Natural killer cell (primary cell): ENCODE measurements around the gene CAPS2. TPM values are rescaled to one million over a fixed set of nuclear protein-coding genes. Genes with fewer than 3 reads are reported as not detected.

ENCODE experiments used
- ATAC-seq, 3 donors: fragments of 150-1000 bp in 2 of 3; fragments of 200-7000 bp in 1 of 3; cut with Tn5 transposase; 1 replicate in 1 of 3; 2 replicates in 2 of 3; pipeline ENCODE4 v1.10.0; 2021; ENCODE audit warnings: mild to moderate bottlenecking in 2 of 3, moderate library complexity in 2 of 3
- DNase-seq, 2 donors: peaks; one replicate each; pipeline versions ENCODE4 v3.0.0 to v3.0.0-alpha.2; 2013 to 2021; ENCODE audit warnings: mixed read lengths in 1 of 2
- H3K27ac ChIP-seq: one replicate; pipeline ENCODE4 v1.5.1; 2013; ENCODE audit warnings: mild to moderate bottlenecking, low read length
- H3K27me3 ChIP-seq: one replicate; pipeline ENCODE4 v1.6.1; 2013; ENCODE audit warnings: low read length; ENCODE audit not compliant: control insufficient read depth, insufficient read depth
- H3K36me3 ChIP-seq: one replicate; pipeline ENCODE4 v1.6.1; 2013; ENCODE audit warnings: low read length; ENCODE audit not compliant: control insufficient read depth, insufficient read depth
- H3K4me1 ChIP-seq: one replicate; pipeline ENCODE4 v1.6.1; 2013; ENCODE audit warnings: low read length; ENCODE audit not compliant: control insufficient read depth, insufficient read depth
- H3K4me3 ChIP-seq: one replicate; pipeline ENCODE4 v1.5.1; 2013; ENCODE audit warnings: low read length
- H3K9me3 ChIP-seq: one replicate; pipeline ENCODE4 v1.6.1; 2013; ENCODE audit warnings: low read length; ENCODE audit not compliant: control insufficient read depth, insufficient read depth
- H3K27ac Mint-ChIP-seq, 2 donors: one replicate each; pipeline ENCODE4 v1.8.0; 2022; ENCODE audit warnings: mild to moderate bottlenecking in 2 of 2, mixed read lengths in 2 of 2, moderate library complexity in 1 of 2
- H3K27me3 Mint-ChIP-seq, 2 donors: one replicate each; pipeline ENCODE4 v1.8.0; 2022; ENCODE audit warnings: low read depth in 2 of 2, mixed read lengths in 2 of 2
- H3K36me3 Mint-ChIP-seq: one replicate; pipeline ENCODE4 v1.8.0; 2022; ENCODE audit warnings: mixed read lengths
- H3K4me1 Mint-ChIP-seq, 2 donors: one replicate each; pipeline ENCODE4 v1.8.0; 2022; ENCODE audit warnings: mixed read lengths in 2 of 2
- H3K4me3 Mint-ChIP-seq: one replicate; pipeline ENCODE4 v1.8.0; 2022; ENCODE audit warnings: mild to moderate bottlenecking, moderate library complexity, mixed read lengths
- H3K9me3 Mint-ChIP-seq, 2 donors: one replicate each; pipeline ENCODE4 v1.8.0; 2022; ENCODE audit warnings: mixed read lengths in 2 of 2
- WGBS: methylation state at CpG from one replicate; pipeline ENCODE4 v1.1.7; 2013; ENCODE audit warnings: missing lambda C conversion rate; ENCODE audit not compliant: insufficient coverage; 5-methylcytosine and 5-hydroxymethylcytosine counted together
- intact Hi-C: fragments of 100-400 bp; cut with micrococcal nuclease; formaldehyde crosslinking; loops from one replicate; pipeline ENCODE4 v1.14.2; 2022
- total RNA-seq, 4 donors: library from RNA; stranded (reverse); fragments of 120-200 nt in 1 of 4; gene quantifications; one replicate each; pipeline versions ENCODE4 v1.2.3 to v1.2.4, GENCODE V29; 2013 to 2022
- TF ChIP-seq, protein P1 (sequence below): fragments of 200-600 bp; IDR thresholded peaks from one replicate; pipeline ENCODE4 v1.8.0; 2022; ENCODE audit warnings: antibody characterized with exemption

Gene CAPS2
- total RNA-seq, 3 donors from 2014 or later (not counting 1 experiment from before 2014, with no cell fraction given) = 9.2 to 9.6 (median 9.5) TPM

DNA sequence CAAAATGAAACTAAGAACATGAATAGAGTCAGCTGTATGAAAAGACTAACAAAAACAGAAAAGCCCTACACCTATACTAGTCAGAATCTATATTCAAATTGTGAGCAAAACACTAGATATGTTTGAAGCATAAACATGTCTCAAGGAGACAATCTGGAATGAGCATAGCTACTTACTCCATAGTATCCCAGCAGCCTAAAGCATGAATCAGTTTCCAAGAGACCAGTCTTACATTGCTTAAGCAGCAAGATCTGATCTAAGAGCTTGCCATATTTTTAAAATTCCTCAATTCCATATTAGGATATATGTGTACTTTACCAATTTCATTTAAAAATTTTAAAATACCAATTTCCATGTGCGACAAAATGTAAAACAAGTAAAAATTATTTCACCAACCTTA, 7.7 kb downstream of the CAPS2 start:
- Mint-ChIP-seq H3K4me1 (no peaks in the 10 kb centered on the region), H3K27me3 (peaks cover 8 to 13% of the 10 kb centered on the region in 2 donors), H3K36me3 (no peaks in the 10 kb centered on the region), H3K4me3 (no peak overlapping the region), H3K9me3 (no peaks in the 10 kb centered on the region), H3K27ac (no peak overlapping the region)
- Histone ChIP-seq H3K36me3 (no peaks in the 10 kb centered on the region), H3K9me3 (no peaks in the 10 kb centered on the region), H3K4me3 (no peak overlapping the region), H3K27ac (no peak overlapping the region), H3K4me1 (no peaks in the 10 kb centered on the region), H3K27me3 (no peaks in the 10 kb centered on the region)
- WGBS = no CpG with 5 or more reads among the region's 1 CpG
- TF ChIP-seq, protein P1, sequence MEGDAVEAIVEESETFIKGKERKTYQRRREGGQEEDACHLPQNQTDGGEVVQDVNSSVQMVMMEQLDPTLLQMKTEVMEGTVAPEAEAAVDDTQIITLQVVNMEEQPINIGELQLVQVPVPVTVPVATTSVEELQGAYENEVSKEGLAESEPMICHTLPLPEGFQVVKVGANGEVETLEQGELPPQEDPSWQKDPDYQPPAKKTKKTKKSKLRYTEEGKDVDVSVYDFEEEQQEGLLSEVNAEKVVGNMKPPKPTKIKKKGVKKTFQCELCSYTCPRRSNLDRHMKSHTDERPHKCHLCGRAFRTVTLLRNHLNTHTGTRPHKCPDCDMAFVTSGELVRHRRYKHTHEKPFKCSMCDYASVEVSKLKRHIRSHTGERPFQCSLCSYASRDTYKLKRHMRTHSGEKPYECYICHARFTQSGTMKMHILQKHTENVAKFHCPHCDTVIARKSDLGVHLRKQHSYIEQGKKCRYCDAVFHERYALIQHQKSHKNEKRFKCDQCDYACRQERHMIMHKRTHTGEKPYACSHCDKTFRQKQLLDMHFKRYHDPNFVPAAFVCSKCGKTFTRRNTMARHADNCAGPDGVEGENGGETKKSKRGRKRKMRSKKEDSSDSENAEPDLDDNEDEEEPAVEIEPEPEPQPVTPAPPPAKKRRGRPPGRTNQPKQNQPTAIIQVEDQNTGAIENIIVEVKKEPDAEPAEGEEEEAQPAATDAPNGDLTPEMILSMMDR = no peak
- DNase-seq (no peak), ATAC-seq (no peak)
- intact Hi-C loops = no loop called here

DNA sequence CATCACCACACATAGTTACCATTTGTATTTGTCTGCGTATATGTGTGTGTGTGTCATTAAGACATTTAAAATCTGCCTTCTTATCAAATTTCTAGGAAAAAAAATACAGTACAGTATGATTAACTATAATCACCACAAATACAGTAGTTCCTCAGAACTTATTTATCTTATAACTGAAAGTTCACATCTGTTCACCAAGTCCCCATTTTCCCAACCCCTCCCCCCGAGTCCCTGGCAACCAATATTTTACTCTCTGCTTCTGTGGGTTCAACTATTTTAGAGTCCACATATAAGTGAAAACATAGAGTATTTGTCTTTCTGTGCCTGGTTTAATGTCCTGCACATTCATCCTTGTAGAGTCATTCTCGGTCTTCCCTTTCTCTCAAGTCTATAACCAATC, 12.3 kb downstream of the CAPS2 start:
- Mint-ChIP-seq H3K27me3 (peaks cover 6% of the 10 kb centered on the region in 2 donors), H3K36me3 (no peaks in the 10 kb centered on the region), H3K4me1 (no peaks in the 10 kb centered on the region), H3K9me3 (no peaks in the 10 kb centered on the region), H3K4me3 (no peak overlapping the region), H3K27ac (no peak overlapping the region)
- ATAC-seq = no peak
- Histone ChIP-seq H3K4me1 (no peaks in the 10 kb centered on the region), H3K27me3 (no peaks in the 10 kb centered on the region), H3K4me3 (no peak overlapping the region), H3K27ac (no peak overlapping the region), H3K36me3 (no peaks in the 10 kb centered on the region), H3K9me3 (no peaks in the 10 kb centered on the region)
- intact Hi-C loops = no loop called here
- no peak for DNase-seq
- TF ChIP-seq, protein P1 = no peak
- 89% methylated on average over 2 of the region's 3 CpGs for WGBS

DNA sequence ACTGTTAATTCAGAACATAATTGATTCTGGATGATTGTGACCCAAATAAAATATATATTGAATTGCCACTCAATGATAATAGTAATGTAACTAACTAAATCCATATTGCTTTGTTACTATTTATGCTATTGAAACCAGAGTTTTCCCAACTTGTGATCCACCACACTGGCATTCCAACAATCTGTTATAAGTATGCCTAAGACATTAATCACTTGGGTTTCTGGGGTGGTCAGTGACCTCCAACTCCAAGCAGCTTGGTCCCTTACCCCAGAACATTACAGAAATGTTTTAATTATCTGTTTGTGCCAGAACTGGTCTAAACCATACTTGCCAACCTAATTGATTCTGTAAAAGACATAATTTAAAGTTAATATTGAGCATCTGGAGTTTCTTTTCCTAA, 14.6 kb downstream of the CAPS2 start:
- TF ChIP-seq, protein P1 = no peak
- Histone ChIP-seq H3K27ac (no peak overlapping the region), H3K27me3 (no peaks in the 10 kb centered on the region), H3K9me3 (no peaks in the 10 kb centered on the region), H3K36me3 (no peaks in the 10 kb centered on the region), H3K4me1 (no peaks in the 10 kb centered on the region), H3K4me3 (no peak overlapping the region)
- ATAC-seq (no peak), DNase-seq (no peak)
- H3K27ac Mint-ChIP-seq = no peak overlapping the region
- intact Hi-C loops = no loop called here
- no peaks in the 10 kb centered on the region for H3K9me3 Mint-ChIP-seq
- H3K4me1 Mint-ChIP-seq = no peaks in the 10 kb centered on the region
- no peaks in the 10 kb centered on the region for H3K36me3 Mint-ChIP-seq
- no peak overlapping the region for H3K4me3 Mint-ChIP-seq
- peaks cover 6% of the 10 kb centered on the region in 2 donors for H3K27me3 Mint-ChIP-seq

DNA sequence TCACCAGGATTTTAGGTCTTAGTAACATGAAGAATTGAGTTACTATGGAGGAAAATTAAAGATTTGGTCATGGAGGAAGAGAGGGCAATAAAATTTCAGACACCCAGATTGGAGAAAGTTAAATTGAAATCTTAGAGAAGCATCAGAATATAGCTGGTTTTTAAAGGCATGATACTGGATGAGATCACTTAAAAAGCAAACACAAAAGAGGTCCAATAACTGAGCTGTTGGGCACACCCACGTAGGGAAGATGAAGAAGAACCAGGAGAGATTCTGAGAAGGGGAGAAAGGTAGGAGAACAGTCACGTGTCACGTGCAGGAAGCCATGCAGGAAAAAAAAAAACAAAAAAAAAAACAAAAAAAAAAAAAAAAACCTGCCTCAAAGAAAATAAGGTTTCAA, 18.8 kb downstream of the CAPS2 start:
- no peaks in the 10 kb centered on the region for H3K4me1 ChIP-seq
- no peak overlapping the region for H3K4me3 Mint-ChIP-seq
- intact Hi-C loops = no loop called here
- H3K27ac Mint-ChIP-seq = no peak overlapping the region
- WGBS = 75% methylated on average over 1 of the region's 3 CpGs
- no peaks in the 10 kb centered on the region for H3K36me3 Mint-ChIP-seq
- H3K27ac ChIP-seq = no peak overlapping the region
- no peak for DNase-seq
- no peaks in the 10 kb centered on the region for H3K9me3 ChIP-seq
- H3K9me3 Mint-ChIP-seq = no peaks in the 10 kb centered on the region
- TF ChIP-seq, protein P1 = no peak
- H3K4me3 ChIP-seq = no peak overlapping the region
- H3K4me1 Mint-ChIP-seq = no peaks in the 10 kb centered on the region
- no peaks in the 10 kb centered on the region for H3K36me3 ChIP-seq
- H3K27me3 Mint-ChIP-seq = no peaks in the 10 kb centered on the region
- H3K27me3 ChIP-seq = no peaks in the 10 kb centered on the region
- no peak for ATAC-seq
